HG03432 (cell line): ENCODE data around the gene CUL4A.

Source experiments
- ATAC-seq: cut with Tn5 transposase; IDR thresholded peaks from one replicate; pipeline ENCODE4 v1.9.1; 2021; ENCODE audit warnings: mild to moderate bottlenecking, moderate library complexity; ENCODE audit not compliant: unreplicated experiment

The CUL4A gene

DNA sequence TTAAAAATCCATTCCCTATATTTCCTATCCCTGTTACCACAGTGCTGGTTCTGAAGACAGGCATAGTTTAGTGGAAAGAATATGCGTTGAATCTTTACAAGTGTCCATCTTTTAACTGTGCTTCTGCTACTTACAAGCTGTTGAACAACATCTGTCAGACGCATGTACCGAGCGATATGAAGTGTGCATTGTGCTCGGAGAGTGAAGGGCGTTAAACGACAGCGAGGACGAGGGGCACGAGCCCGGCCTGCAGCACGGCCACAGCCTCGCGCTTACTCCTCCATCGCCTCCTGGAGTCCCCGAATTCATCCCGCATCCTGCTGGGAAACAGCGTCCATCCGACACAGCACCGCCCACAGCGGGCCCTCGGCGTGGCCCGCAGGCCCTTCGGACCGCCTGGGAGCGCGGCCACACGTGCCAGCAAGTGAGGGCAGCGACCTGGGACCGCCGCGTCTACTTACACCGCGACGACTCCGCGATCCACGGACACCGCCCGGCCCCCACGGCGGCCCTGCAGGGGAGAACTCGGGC is 1.5 kb upstream of the CUL4A start:
- ATAC-seq = peak; percentile 9

DNA sequence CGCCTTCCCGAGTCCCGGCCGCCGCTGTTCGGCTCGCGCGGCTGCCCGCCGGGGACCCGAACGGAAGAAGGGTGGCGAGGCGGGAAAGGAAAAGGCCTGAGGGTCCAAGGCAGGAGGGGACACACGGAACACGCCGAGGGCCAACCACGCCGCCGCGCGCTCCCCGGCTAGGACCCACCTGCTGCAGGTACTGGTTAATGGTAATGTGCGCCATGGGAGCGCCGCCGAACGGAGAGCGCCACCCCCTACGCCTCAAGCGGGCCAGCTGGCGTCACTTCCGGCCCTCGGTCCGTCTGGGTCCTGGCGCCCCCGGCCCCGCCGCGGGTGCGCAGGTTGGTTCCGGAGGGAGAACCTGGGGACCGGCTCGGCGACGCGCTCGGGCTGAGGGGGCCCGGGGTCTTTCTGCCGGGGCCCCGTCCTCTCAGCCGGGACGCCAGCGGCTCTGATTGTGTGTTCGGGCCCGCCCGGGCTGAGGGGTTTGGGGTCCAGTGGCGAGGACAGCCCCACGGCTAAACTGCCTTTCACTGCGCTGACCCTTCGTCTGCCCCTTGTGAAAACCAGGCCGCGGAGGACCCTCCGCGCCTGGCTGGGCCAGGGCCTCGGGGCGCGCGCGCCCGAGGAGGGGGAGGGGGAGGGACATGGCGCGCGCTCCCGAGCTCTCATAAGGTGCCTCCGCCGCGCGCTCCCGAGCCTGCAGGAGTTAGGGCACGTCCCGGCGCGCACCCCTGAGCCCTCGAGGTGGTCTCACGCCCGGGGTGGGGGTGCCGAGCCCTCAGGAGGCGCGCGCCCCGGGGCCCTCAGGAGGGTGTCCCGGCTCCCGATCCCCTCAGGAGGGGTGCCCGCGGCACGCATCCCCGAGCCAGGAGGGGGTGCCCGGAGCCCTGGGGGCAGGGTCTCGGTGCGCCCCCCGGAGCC is 735 bp upstream of the CUL4A start, which contains the start of gene PCID2:
Gene PCID2, minus strand, starts transcription at position 249 of the 915 bp plus-strand sequence. Its CDS starts 35 bp downstream, at position 214.
- peak; percentile 81 for ATAC-seq

DNA sequence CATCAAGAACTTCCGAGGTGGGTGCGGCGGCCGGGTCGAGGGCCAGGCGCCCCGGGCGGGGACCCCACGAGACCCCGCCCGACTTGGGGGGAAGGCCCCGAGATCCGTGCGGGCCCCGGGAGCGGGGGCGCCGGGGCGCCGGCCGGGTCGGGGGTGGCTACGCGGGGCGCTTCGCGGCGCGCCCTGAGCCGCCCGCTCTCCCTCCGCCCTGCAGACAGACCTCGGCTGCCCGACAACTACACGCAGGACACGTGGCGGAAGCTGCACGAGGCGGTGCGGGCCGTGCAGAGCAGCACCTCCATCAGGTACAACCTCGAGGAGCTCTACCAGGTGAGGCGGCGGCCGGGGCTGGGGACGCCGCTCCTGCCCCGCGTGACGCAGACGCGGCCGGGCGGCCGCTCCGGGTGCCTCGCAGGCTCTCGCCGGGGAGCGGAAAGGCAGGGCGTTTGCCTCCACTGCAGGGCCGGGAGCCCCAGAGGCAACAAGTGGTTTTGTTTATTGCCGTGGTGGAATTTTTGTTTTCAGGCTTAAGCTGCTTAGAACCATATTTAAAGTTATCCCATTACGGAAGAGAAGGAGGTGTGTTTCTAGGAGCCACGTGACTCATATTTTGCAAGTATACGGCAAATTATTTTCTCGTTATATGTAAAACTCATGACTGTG is 477 bp downstream of the CUL4A start:
- ATAC-seq = peak; percentile 37

DNA sequence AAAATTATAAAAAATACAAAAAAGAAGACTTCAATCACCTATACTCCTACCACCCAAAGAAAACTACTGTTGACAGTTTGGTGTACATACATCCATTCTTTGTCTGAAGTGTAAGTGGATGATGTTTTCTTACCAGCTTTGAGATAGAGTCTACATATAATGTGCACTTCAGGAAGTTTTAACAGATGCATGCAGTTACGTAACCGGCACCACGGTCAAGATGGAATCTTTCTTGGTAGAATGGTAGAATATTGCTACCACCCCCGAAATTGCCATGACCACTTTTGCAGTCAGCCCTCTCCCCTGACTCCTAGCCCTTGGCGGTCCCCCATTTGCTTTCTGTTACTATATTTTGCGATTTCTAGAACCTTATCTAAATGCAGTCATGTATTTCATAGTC is 1.4 kb downstream of the CUL4A start:
- no peak for ATAC-seq

DNA sequence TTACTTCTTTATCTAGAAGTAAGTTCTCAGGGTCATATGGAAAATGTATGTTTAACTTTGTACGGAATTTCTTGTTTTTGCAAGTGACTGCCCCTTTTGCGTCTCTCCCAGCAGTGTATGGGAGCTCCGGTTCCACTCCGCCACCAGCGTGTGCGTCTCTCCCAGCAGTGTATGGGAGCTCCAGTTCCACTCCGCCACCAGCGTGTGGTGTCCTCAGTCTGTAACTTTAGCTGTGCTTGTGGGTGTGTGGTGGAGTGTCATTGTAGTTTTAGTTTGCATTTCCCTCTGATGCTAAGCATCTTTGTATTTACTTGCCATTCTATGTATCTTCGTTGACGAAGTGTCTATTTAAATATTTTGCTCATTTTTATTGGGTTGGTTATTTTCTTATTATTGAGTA is 2.4 kb downstream of the CUL4A start:
- ATAC-seq = no peak

DNA sequence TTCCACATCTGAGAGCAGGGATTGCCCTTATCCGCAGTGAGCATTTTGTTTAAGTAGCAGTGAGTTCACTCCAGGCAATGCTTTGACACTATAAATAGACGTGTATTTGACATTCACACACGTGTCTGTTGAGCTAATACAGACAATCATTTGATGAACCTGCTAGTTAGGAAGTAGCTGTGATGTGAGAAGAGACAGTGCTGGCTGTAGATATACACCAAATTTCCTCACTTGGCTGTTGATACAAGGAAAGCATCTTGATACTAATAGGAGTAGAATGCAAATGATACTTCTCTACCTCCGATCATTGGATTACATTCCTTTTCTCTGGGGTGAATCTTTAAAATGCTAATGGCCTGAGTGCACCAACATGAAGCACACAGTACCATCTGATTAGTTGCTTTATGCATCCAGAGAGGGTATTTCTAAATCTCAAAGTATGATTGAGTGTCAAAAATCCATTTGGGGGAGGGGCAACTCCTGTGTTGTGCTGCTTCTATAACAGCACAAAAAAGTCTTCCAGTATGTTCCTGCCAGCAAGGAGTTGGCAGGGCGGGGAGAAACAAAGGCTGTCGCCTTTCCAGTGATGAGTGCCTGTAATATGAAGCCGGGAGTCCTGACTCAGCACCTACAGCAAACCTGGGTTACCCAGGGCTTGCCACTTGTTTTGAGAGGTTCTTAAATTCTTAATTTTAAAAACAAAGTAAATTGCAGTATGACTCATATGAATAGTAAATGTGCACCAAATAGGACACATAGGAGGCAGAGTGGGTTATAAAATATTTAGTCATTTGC is 7.0 kb downstream of the CUL4A start:
- ATAC-seq = no peak

DNA sequence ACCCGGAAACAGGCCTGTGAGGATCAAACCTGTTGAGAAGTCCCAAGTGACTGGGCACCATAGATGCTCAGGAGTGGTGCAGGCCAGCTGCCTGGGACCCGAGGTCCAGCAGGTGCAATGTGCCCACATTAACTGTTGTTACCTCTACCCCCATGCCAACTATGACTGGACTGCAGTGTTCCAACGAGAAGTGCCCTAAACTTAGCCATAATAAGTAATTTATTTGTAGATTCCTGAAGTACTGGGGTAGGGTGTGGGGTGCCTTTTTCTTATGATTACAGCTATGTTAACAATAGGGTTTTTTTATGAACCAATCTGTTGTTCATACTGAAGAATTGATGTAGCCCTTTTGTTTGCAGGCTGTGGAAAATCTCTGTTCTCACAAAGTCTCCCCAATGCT is 9.2 kb downstream of the CUL4A start:
- no peak for ATAC-seq

DNA sequence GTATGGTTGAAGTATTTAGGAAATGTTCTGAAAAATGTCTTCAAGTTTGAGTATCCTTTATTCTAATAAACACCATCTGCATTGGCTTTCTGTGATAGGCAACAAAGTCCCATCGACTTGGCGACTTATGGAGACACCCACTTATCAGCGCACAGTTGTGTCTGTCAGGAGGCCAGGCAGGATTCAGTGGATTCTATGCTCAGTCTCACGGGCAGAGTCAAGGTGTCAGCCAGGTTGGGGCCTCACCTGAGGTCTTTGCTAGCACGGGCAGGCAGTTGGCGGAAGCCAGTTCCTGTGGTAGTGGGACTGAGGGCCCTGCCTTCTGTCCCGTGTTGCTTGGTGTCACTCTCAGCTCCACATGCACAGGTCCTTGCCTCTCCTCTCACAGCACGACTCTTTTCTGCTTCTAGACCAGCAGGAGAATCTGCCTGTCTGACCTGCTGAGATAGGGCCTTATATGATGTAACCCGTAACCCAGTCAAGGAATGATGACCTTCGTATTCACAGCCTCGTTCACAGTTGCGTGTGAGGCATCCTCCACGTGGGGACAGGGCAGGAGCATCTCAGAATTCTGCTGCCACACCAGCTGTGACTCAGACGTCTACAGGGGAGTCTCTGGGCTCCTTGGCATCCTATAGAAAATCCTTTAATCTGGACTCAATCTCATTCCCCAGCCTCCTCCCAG is 10.0 kb downstream of the CUL4A start:
- ATAC-seq = no peak

DNA sequence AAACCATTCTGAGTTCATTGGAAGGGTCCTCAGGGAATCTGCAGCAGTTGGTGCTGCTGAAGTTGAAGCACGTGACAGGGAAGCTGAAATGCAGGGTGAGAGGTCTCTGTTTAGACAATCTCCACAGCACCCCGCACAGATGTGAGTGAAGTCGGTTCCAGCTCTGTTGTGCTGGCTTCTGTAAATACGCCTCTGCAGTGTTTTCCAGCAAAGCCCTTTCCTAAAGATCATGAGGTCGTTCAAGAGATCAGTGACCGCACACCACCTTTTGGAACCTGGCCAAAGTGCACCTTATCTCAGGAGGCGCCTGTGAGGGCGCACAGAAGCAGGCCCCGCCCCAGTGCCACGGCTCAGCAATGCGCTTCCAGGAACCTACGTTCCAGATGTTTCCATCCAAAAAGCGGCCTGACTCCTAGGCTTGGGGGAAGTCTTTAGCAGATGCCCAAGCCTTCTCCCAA is 10.8 kb downstream of the CUL4A start:
- no peak for ATAC-seq

DNA sequence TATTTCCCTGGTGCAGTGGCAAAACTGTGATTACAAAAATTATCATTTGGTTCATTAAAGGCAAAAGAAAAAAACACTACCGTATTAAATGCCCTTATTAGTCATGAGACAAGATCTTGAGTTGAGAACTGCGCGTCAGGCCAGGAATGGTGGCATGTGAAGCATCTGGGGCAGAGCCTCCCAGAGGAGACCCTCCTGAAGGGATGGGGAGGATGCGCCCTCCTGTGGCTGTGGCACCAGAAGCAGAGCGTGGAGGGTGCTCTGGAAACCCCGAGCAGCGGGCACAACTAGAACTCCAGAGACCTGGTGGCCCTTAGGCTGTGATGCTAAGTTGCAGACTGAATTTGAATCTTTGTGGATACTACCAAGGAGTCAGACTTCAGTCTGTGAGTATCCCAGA is 11.5 kb downstream of the CUL4A start:
- ATAC-seq = no peak

DNA sequence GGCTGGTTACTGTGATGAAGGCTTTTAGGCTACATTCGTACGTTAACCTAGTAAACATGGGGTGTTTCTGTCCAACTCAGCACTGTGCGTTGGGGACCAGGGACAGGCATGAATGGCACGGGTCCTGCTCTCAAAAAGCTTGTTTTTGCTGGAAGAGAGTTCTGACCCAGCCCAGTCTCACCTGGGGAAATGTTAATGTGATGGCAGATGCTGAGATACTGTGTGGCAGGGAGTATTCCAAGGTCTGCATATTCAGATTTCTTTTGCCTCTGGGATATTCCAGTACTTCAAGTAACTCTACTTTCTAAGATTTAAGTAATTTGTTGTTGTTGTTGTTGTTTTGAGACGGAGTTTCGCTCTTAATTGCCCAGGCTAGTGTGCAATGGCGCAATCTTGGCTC is 13.7 kb downstream of the CUL4A start:
- no peak for ATAC-seq

DNA sequence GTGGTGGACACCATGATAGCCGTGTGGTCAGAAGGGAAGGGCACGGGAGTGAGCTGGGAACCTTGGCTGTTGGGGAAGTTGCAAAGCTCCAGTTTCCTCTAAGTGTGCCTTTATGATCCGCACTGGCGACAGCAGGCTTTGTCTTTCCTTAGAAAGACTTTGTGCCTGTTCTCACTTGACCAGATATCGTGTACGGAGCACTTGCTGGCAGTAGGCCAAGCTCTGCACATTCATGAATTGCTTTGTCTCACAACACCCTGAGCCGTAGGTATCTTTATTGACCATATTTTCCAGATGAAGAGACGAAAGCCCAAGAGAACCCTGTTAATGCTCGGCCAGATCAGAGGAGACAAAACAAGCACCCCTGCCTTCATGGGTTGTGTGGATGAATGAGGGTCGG is 15.1 kb downstream of the CUL4A start:
- no peak for ATAC-seq

DNA sequence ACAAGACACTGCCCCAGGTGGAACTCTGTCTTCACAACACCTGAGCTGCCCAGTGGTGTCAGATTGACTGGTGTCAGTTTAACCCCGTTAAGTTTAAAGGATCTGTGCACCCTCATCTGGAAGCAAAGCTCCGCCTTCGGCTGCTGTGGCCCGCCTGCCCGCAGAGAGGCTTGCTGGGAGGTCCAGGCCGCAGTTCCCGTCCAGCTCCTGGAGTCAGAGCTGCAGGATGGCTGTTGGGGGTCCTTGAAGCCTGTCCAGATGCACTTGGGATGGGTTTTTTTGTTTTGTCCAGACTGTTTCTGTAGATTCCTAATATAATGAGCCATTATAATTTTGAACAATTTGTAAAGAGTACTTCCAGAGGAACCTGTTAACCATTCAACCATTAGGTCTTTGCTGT is 16.1 kb downstream of the CUL4A start:
- no peak for ATAC-seq

DNA sequence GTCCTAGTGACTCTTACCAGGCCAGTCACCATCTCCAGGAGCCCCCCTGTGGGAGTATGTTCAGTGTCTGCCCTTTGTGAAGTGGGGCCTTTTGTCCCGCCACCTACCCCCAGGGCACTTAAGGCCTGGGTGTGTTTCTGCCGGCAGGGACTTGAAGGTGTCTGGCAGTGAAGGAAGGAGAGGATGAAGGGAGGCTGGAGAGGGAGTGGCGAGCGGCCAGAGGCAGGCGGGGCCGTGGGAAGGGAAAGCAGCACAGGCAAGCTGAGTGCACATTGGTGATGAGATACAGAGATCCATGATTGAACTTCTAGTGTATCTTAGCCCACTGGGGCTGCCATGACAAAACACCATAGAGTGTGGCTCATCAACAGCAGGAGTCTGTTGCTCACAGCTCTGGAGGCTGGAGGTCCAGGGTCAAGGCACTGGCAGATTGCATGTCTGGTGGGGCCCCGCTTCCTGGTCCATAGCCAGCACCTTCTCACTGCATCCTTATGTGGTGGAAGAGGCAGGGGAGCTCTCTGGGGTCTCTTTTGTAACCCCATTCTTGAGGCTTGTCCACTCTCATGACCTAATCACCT is 17.5 kb downstream of the CUL4A start:
- ATAC-seq = no peak

DNA sequence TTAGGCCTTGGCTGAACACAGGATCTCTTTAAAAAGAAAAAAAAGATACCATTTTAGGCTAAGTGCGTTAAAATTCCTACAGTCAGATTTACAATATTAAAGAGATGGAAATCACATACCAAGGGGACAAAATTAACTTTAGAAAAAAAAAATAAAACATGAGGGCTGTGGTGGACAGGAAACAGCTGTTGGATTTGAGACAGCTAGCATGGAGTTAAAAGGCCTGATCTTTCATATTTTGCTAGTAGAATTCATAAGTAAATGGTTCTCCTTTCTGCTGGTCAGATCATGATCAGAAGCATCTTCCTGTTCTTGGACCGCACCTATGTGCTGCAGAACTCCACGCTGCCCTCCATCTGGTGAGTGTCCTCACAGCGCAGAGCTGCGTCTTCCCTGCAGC is 19.7 kb downstream of the CUL4A start:
- no peak for ATAC-seq

DNA sequence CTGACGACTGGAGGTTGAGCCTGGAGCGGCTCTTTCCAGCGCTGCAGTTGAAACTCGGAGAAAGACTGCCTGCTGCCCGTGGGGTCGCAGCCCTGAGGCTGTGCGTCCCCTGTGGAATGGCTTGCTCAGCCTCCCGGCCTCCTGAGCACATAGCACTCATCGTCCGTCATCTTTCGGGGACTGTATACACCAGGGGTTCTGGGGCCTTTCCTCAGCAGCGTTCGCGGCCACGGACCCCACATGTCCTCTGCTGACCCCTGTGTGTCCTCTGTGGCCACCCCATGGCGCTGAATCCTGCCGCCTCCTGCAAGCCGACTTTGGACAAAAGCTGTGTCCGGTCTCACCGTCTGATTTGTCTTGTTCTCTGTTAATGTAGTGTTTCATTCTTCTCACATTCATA is 20.4 kb downstream of the CUL4A start:
- no peak for ATAC-seq

DNA sequence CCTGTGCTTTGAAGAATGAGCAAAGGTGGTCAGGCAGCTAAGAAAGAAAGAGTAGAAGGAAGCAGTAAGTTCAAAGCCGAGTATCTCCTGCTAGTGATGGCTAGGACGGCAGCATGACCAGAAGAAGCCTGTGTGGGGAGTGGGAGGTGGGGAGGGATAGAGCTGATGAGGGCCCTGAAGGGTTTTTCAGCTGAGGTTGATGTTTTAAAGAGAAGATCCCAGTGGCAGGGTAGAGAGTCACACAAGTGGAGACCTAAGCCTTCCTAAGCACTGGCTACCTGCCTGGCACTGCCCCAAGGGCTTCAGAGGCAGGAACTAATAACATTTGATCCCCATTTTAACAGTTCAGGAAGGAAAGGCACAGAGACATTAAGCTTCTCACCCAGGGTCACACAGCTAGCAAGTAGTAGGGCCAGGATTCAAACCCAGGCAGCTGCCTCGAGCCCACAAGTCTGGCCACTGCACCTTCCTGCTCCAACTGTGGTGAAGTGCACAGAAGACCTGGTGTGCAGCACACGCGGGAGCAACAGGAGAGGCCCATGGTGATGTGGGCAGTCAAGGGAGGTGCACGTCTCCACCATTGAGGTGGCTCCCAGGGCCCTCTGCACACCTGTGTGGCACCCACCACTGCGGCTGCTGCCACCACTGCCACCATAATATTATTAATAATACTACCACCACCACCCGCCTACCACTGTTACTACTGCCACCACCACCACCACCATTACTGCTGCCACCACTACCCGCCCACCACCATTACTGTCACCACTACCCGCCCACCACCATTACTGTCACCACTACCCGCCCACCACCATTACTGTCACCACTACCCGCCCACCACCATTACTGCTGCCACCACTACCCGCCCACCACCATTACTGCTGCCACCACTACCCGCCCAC is 22.1 kb downstream of the CUL4A start:
- no peak for ATAC-seq

DNA sequence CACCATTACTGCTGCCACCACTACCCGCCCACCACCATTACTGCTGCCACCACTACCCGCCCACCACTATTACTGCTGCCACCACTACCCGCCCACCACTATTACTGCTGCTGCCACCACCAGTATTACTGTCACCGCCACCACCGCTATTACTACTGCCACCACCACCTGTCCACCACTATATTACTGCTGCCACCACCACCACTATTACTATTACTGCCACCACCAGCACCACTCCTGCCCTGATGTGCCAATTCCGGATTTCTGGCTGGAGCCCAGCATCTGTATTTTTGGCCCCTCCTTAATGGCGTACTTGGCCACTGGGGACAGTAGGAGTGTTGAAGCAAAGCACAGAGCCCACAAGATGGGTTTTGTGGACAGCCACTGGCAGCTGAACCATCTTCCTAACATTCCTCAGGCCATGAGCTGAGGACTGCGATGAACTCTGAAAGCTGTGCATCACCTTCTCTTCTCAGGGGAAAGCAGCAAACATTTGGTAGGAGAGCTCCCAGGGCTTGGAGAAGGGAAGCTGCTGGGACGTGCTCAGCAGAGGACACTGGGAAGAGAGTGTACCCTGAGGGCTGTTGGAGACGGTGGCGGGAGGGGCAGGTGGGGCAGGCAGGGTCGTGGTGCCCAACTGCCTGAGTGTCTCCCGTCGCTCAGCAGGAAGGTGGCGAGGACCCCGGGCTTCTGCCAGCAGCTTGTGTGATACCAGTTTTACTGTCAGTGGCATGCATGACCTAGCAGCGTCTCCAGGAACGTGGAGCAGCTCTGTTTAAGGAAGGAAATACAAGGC is 23.0 kb downstream of the CUL4A start:
- ATAC-seq = no peak
